Neutrophil (primary cell): ENCODE measurements around the gene CNPY3.

ENCODE experiments used
- H3K27ac ChIP-seq: fragments of 200-600 bp; sonication (generic); 2 replicates; pipeline ENCODE4 v1.5.1; 2016; ENCODE audit warnings: mild to moderate bottlenecking, moderate library complexity
- H3K27me3 ChIP-seq: fragments of 200-600 bp; sonication (generic); 2 replicates; pipeline ENCODE4 v1.6.0; 2016; ENCODE audit warnings: mild to moderate bottlenecking
- H3K36me3 ChIP-seq: fragments of 200-600 bp; sonication (generic); 2 replicates; pipeline ENCODE4 v1.5.1; 2017
- H3K4me1 ChIP-seq, 2 experiments: fragments of 200-600 bp in 1 of 2; sonication (generic) in 1 of 2; 1 replicate in 1 of 2; 2 replicates in 1 of 2; pipeline versions ENCODE4 v1.5.1 to v1.6.1; 2013 to 2016; ENCODE audit warnings: low read depth in 1 of 2, low read length in 1 of 2, mild to moderate bottlenecking in 1 of 2, moderate library complexity in 1 of 2; ENCODE audit not compliant: control insufficient read depth in 1 of 2, insufficient read depth in 1 of 2
- H3K4me3 ChIP-seq, 2 experiments: fragments of 200-600 bp in 1 of 2; sonication (generic) in 1 of 2; 1 replicate in 1 of 2; 2 replicates in 1 of 2; pipeline ENCODE4 v1.5.1; 2013 to 2016; ENCODE audit warnings: low read depth in 1 of 2, low read length in 1 of 2, mild to moderate bottlenecking in 1 of 2, moderate library complexity in 1 of 2
- H3K9me3 ChIP-seq: fragments of 200-600 bp; sonication (generic); 2 replicates; pipeline ENCODE4 v1.5.1; 2016
- CTCF ChIP-seq: fragments of 200-600 bp; sonication (generic); IDR thresholded peaks from 2 replicates; pipeline ENCODE4 v1.5.1; 2016; ENCODE audit warnings: antibody characterized with exemption

The CNPY3 gene

DNA sequence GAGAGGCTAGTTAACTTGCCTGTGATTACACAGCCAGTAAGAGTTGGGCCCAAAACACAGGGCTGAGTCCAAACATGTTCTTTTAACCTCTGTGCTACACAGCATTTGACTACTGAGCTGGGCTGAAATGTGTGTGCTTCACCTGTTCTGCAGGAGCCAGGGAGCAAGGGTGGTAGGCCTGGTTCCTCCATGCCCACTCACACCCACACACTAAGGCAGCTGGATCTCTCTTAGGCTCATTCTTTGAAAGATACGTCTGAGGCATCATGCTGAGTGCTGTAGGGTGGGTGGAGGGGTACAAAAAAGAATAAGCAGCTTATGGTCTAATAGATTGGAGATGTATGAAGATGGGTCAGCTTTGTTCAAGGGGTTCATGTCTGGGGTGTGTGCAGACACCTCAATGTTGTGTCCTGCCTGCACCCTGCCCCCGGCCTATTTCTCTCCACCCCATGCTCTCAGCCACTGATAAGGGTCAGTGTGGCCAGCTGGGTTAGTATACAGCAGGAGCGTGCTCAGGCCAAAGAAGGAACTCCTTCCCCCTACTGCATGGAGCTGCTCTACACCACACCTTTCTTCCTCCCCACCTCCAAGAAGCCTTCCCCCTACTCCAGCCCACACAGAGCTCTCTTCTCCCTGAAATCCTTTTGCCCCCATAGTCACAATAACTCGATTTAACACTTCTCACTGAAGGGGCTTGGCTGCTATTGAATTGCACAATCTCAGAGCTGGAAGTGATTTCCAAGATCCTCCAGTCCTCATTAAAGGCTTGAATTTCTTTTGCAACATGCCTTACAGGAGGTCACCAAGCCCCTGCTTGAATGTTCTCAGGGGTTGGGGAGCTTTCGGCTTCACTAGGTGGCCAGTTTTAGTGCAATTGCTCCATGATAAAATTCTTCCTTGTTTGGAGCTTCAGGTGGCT is 58.5 kb downstream of the CNPY3 start:
- Histone ChIP-seq H3K4me1 (peaks cover 21 to 25% of the 10 kb centered on the region in 2 experiments), H3K9me3 (no peaks in the 10 kb centered on the region), H3K36me3 (peaks cover 28% of the 10 kb centered on the region), H3K27ac (no peak overlapping the region), H3K4me3 (no peak overlapping the region), H3K27me3 (no peaks in the 10 kb centered on the region)
- TF ChIP-seq CTCF, result no peak

GRCh38 chr6:42988486-42989020 is 59.3 kb downstream of the CNPY3 start:
- no peak for TF ChIP-seq CTCF
- peaks cover 28% of the 10 kb centered on the region for H3K36me3 ChIP-seq
- H3K27ac ChIP-seq, result no peak overlapping the region
- peaks cover 20 to 22% of the 10 kb centered on the region in 2 experiments for H3K4me1 ChIP-seq
- H3K4me3 ChIP-seq, result no peak overlapping the region
- no peaks in the 10 kb centered on the region for H3K27me3 ChIP-seq
- H3K9me3 ChIP-seq, result no peaks in the 10 kb centered on the region
